GM18519 (cell line): ENCODE results near the gene FYN.
A peak's percentile ranks its signal among the peaks of the same experiment; 100 is the strongest.
"Not testable (repeated sequence)": the region's sequence is repeated elsewhere in the genome, so short reads cannot be mapped to it uniquely, and the experiment has no call there.

Experiments
- ATAC-seq: cut with Tn5 transposase; IDR thresholded peaks from one replicate; pipeline ENCODE4 v1.9.1; 2021; ENCODE audit warnings: mild to moderate bottlenecking, moderate library complexity; ENCODE audit not compliant: unreplicated experiment, low FRiP score

The FYN gene

DNA sequence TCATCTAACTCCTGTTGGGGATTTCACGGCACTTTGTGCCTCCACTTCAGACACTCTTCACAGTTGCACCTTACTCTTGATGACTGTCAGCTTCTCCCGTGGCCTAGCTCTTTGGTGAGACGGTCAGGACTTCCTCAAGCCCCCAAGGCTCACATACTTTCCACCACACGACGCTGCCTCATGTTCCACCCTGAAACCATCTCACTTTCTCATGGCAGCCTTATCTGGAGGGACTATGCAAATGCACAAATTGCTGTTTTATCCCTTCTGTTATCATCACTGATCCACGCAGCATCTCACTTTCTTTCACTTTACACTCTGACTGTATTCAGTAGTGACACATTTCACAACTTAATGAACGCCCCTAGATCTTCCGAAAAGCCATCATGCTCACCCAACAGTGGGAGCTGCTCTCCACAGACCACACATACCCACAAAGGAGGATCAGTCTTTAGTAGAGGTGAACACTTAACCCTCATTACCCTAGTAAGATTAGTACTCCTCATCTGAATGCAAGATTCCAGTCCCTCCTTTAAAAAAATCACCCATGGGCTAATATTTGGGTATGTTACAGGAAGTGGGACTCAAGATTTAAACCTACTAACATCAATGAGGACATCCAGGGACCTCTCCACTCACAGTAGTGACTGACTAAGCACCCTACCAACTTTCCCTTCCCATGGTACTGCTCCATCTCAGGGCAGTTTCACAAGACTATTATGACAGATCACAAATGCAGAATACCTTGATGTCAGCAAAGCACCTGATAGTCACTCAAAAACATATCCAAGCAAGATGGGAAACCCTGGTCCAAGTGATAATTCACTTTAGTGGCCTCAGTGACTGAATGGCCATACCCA, 35.4 kb downstream of the FYN start:
- ATAC-seq = peak; percentile 67

DNA sequence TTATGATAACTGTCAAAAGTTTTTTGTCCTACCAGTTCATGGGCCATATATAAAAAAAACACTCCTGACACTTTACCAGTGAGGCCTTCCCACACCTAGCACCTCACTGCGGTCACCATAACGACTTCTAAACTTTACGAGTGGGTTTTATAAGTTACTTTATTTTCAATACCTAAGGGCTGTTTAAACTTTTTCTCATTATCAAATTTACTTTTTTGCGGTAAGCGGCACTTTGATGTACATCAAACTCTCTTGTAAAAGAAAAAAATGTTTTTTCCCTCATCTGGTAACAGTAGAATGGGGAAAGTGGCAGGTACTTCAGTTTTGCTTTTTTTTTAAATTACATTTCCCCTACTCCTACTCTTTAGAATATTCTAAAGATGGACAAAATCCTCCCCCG, 36.2 kb downstream of the FYN start:
- no peak for ATAC-seq

DNA sequence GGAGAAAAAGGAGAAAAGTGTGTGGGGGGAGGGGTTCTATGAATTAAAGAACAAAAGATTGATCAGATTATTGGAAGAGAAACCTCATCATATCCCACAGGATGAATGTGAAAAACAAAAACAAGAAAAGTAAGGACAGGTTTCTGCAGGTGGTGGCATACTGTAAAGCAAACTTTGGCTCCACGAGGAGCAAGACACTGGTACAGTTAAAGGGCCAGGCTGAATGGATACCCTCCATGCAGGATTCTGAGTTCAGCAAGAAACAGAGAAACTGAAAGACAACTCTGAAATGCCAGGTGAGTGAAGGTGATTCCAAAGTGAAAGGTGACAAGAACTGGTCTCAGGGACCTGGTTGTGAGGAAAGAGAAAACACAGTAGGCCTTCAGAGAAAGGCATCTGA, 37.4 kb downstream of the FYN start:
- ATAC-seq = no peak

DNA sequence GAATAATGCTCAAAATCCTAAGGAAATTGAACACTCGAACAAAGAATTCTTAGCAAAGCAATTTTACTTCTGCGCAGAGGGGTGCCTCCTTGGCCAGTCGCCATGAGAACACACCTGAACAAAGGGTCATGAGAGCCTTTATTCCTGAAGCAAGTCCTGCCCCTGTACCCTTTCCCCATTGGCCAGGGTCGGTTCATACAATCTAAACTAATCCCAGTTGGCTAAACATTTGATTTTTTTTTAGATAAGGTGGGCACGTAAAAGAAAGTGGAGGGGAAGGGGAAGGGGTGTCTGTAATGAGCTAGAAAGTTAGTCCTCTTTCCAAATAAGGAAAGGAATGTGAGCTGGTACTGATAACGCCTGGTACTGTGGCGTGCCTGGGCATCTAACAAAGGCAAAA, 37.9 kb downstream of the FYN start:
- ATAC-seq = not testable (repeated sequence)

DNA sequence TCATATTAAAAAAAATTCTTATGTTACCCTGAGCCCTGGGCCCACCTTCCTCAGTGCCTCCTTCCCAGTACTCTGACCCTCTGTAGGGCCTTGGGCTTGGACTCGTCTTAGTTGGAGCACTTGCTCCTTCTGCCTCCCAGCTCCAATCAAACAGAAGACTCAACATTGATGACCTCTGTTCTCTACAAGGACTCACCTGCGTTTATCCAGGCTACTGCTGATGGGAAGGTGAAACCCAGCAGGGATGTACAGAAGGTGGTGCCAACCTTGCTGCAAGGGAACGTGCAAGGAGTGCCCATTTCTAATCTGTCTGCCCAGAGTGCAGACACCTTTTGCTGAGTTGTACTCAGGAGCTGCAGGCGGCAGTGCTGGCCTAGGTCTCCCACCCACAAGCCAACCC, 38.9 kb downstream of the FYN start:
- no peak for ATAC-seq

DNA sequence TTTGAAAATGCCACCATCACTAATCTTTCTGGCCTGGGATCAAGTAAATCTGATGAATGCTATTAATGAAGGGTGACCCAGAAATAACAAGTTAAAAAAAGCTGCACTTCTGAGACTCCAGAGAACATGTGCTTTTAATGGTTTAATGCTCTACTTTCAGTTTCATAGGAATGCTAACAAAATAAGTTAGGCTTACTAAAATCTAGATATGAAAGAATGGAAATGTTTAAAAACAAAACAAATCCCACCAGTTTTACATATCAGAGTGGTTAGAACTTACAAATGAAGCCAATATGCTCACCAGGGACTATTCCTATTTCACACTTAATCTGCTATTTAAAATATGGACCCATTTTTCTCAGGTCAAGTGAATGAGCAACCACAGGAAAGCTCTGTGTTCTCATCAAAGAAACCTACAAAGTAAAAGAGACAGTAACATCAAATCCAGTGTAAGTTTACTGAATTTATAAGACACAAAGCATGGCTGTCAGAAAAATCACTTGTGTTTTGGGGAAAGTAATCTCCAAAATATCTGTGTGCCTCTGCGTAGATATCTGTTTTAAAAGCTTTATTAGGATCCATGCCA, 40.3 kb downstream of the FYN start:
- ATAC-seq = peak; percentile 36

DNA sequence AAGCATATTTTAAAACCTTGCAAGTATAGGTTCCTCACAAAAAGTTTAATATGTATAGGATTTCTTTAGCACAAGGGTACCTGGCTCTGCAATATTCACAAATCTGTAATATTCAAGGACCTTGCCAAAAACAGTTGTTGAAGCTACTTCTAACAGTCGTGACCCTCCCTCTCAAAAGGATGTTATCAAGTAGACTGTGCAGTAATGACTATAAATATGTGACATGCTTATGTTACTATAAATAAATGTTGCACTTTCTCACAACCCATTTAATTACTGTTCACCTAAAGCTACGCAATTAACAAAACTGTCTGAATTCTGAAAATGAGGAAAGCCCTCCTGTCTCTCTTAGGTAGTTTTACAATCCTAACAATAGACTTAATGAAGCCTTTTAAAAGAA, 41.8 kb downstream of the FYN start:
- no peak for ATAC-seq

DNA sequence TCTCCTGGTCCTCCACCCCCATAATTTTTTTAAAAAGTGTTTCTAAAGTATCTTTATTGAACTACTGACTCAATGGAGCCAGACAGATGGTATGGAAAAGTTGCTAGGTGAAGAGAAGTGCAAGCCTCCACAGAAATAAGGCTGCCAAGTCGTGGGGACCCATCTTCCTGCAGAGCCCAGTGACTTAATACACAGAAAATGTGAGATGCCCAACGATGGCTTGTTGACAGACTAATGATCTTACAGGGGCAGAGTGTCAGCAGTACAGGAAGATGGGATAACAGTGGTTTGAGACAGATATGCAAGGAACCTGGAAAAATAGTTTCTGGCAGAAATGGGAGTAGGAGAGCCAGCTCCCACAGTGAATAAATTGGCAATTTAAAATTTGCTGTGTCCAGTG, 43.3 kb downstream of the FYN start:
- ATAC-seq = no peak

DNA sequence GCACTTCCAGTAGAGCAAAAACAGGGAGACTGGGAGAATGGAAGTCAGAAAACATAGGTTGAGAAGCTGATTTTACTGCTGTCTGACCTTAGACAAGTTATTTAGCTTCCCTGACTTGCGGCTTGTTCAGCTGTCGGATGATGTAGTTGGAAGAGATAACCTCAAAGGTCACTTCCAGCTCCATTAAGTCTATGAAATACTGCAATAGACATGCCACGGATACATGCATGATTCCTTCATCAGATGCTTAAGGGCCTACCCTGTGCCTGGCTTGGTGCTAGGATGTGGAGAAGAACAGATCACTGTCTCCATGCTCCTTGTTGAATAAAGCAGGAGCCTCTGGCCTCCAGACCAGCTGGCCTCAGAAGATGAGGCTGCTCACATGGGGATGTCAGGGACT, 43.7 kb downstream of the FYN start:
- ATAC-seq = no peak

DNA sequence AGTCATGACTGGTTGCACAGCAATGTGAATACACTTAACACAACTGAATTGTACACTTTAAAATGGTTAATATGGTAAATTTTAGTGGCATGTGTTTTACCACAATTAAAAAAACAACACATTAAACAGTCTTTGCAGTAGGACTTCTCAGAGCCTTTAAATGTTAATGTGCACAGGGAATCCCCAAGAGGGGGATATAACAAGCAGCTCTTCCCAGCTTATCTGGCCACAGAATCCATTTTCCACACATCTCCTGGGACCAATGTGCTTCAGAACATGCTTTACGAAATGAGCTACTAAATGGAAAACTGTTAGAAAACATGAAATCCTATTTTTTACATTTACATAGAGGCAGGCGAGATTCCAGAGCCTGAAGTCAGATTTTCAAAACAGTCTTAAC, 44.4 kb downstream of the FYN start:
- ATAC-seq = no peak

DNA sequence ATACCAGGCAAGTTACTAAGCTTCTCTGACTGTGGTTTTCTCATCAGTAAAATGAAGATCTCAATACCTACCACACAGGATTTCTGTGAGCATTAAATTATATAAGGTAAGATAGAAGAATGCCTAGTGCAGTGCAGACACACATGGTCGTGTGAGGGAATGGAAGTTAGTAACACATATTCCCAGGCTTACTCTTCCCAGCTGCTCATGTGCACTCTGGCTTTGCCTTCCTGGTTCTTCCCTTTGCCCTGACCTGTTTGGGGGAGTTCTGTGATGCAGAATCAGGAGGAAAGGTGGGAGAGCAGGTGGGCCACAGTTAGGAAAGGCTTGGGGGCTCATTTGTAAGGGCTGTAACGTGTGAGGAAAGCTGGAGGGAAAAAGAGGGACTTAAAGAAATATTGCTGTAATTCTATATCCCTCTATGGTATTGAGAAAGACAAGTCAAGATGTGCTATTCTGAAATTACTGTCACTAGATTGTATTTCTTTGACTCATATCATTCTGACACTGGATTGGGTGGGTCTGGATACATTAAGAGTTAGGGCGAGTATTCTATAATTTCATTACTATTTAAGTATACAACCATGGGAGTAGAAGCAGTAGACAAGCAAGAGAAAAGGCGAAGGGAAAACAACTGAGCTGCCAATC, 47.7 kb downstream of the FYN start:
- ATAC-seq = no peak

DNA sequence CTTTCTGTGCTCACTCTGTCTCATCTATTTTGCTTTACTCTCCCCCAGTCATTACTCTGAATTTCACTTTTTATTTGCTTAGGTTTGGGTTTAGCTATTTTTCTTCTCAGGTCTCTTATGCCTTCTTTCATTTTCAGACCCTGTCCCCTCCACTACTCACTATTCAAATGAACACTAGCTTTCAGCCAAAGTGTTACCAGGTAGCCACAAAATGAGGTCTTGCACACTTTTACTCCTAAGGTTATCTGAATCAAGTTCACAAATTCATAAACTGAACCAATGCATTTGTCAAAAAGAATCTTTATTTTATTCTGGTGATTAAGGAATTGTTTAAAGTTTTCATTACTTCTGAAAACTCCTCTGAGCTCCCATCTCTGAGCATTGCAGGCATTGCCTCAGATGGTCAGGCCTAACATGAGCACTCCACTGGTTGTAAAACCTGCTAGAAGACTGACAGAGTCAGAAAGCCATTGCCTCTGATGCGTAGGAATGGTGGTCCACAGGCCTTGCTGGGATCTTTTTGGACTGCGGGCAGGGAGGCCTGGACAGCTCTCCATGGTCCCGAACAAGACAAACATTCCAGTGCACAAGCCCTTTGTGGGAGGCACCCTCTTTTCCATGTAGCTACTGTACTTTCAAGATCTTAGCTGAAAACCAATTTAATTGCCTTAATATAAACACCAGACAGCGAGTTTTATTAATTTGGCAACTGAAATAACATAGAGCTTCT, 48.5 kb downstream of the FYN start:
- ATAC-seq = peak; percentile 63

DNA sequence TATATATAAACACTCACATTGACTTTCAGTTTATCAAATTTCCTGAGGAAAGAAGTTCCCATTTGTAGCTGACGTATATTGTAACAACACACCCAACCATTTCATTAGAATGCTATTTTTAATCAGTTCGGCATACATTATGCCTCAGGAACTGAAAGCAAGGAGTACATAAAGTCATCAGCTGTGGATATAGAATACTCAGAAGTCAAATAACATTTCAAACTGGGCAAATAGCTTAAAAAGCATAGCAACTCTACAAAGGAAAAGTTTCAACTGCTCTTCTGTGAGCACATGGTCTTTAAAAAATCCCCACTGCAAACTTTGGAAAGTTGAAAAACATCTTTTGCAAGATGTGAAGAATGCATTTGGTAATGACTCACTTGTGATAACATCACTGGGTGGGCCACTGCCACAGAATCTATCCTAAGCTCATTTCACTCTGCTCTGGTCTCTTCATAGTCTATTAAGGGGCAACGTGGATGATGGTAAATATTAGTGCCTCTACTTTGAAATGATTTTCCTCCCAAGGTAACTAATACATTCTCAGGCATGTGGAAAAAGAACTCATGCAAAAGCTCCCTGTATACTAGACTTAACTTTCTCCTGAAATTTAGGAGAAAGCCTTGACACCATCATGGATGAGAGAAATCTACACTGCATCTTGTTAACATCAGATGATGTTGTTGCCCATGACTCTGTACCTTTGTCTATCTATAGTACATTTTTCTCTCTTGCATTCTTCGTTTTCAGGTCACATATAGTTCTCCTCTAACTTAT, 49.2 kb downstream of the FYN start:
- ATAC-seq = peak; percentile 23

DNA sequence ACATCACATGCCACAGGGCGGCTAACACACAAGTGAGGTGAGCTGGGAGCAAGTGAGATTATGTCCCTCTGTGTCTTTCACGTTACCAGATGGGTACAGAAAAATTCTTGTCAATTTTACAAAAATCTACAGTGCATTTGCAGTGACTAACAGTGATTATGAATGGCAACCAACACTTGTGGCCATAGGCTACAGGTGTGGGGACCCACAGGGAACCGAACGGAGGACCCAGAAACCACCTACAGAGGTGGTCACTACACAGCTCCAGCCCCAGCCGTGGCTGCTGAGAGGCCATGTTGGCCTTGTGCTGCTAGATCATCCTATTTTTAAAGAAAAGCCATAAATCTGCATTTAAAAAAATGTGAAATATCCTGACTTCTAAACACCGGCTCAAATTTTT, 50.2 kb downstream of the FYN start:
- ATAC-seq = no peak

DNA sequence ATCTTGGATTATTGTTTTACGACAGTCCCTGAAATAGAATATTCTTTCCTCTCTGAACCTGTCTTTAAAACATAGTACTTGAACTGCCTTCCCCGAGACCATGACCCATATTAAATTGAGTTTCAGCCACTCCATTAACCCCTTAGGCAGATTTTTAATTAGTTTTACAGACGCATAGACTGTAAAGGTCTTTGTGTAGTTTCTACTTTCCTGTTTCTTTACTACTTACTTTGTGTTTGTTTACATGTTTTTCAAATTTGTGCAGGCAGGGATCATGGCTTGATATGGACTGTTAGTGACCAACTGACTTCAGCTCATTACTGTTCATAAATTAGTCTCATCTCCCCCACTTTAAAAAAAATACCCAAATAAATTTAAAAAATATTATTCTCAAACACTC, 53.8 kb downstream of the FYN start:
- no peak for ATAC-seq

DNA sequence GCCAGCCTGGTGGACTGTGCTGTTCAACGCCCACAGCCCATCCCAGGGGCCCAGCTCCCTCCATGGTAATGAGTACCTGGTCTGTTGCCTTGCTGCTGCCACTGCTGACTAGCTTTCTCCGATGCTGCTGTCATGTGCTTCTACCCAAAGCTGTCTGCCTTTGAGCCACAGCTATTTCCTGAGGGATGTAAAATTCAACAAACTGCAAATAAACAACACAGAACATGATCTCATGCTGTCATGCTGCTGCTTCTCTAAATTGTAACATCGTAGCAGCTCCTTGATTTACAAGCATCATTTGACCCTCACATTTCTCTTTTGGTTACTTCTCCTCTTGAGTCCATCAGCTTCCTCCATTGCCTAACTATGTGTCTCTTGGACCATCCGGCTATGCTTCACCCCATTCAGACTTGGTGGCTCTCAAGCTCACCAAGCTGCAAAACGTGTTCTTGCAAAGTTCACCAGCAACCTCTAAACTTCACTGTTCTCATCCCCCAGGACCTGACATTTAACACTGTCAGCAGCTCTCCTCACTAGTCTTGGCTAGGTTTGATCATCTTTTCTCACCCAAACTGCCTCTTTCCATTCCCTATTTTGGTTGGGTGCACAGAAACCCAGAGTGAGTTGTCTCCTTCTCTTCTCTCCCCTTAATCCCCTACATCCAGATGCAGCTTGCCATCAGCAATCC, 54.6 kb downstream of the FYN start:
- ATAC-seq = no peak

DNA sequence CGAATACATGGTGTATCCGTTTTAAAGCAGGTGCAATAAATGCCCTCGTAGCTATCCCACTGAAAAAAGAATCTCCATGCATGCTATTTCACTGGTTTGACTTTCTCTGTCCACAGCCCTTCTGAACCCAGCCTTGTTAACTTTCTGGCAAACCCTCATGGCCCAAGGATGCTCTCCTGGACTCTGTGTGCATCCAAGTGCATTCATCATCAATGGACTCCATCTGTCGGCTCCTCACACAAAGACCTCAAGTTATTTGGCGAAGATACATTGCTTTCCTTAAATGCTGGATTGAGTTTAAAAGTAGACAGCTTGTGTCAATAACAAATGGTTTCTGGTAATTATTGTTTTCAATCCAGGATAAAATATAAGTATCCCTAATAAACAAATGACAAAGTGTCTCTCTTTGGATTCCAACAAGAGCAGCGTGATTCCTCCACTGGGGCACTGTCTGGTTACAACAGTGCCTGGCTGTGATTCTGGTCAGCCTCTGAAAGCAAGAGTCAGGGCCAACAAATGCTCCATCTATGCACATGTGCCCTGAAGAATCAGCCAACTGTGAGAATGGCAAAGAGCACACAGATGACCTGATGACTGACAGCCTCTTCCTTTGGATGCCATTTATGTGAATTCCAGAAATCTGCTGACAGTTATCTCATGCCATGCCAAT, 55.7 kb downstream of the FYN start:
- no peak for ATAC-seq

DNA sequence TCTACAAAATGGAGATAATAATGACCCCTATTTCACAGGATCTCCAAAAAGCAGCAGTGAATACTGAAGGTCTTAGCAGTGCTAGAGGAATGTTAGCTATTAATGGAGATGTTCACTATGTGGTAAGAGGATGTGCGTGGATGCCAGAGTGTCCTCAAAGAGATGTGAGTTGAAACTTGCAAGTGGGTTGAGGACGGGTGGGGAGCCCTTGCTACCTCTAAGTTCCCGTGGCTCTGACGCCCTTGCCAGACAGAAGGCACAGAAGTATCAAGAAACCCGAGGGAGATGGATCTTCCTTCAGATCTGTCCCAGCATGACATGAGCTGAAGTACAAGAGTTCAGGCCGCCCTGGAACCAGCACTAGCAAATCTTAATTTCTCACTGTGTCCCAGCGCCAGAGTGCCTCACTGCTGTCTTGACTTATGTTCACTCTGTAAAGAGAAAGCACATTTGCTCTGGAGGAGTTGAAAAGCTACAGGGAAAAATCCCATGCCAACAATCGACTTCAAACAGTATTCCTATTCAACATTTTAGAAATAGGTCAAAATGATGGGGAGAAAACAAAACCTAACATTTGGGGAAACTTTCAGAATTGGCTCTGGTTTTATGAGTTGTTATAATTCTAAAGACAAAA, 59.5 kb downstream of the FYN start:
- ATAC-seq = no peak

DNA sequence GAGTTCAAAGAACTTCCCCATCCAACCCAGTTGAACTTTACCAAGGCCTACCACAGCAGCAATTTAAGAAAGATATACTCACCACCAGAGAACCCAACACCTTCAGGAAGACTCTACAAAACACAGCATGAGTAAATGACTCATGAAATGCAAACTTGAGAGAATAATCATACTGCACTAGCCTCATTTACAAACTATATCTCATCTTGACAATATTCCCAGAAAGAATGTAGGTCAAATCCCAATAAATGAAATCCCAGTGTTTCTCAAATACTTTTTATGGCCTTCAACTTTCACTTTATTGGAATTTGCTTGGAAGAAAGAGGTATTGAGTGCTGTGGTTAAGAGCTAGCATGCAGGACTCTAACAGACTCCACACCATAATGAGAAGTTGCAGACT, 60.0 kb downstream of the FYN start:
- ATAC-seq = no peak
